Spleen (tissue), 11 donors: ENCODE measurements around the gene F13A1. TPM values are rescaled to one million over a fixed set of nuclear protein-coding genes. Genes with fewer than 3 reads are reported as not detected.

ENCODE experiments used
- DNase-seq: peaks from one replicate; pipeline ENCODE4 v3.0.0-alpha.2; 2020
- H3K27ac ChIP-seq, 8 donors: fragments of 200-600 bp; sonication (generic) in 7 of 8; 1 replicate in 4 of 8; 2 replicates in 4 of 8; pipeline versions ENCODE4 v1.5.0 to v1.8.0; 2016 to 2021; ENCODE audit warnings: inconsistent platforms in 4 of 8, mild to moderate bottlenecking in 4 of 8, moderate library complexity in 1 of 8
- H3K27me3 ChIP-seq, 7 donors: fragments of 200-600 bp; sonication (generic) in 6 of 7; replicated peaks in 1 of 7; 1 replicate in 4 of 7; 2 replicates in 3 of 7; pipeline versions ENCODE4 v1.5.0 to v1.8.0; 2016 to 2021; ENCODE audit warnings: inconsistent platforms in 3 of 7, mild to moderate bottlenecking in 1 of 7
- H3K36me3 ChIP-seq, 6 donors: fragments of 200-600 bp; sonication (generic) in 5 of 6; 1 replicate in 4 of 6; 2 replicates in 2 of 6; pipeline versions ENCODE4 v1.5.0 to v1.8.0; 2016 to 2021; ENCODE audit warnings: inconsistent platforms in 2 of 6
- H3K4me1 ChIP-seq, 6 donors: fragments of 200-600 bp; sonication (generic) in 5 of 6; 1 replicate in 3 of 6; 2 replicates in 3 of 6; pipeline versions ENCODE4 v1.5.0 to v1.8.0; 2016 to 2021; ENCODE audit warnings: inconsistent platforms in 3 of 6
- H3K4me3 ChIP-seq, 8 donors: fragments of 200-600 bp; sonication (generic) in 7 of 8; 1 replicate in 4 of 8; 2 replicates in 4 of 8; pipeline versions ENCODE4 v1.5.0 to v1.8.0; 2016 to 2021; ENCODE audit warnings: inconsistent platforms in 4 of 8, mild to moderate bottlenecking in 4 of 8, moderate library complexity in 2 of 8
- H3K9me3 ChIP-seq, 8 donors: fragments of 200-600 bp; sonication (generic) in 7 of 8; 1 replicate in 4 of 8; 2 replicates in 4 of 8; pipeline versions ENCODE4 v1.5.0 to v1.8.0; 2016 to 2021; ENCODE audit warnings: inconsistent platforms in 4 of 8
- POLR2A ChIP-seq, 3 donors: fragments of 450-650 bp; IDR thresholded peaks; one replicate each; pipeline ENCODE4 v1.5.1; 2017; ENCODE audit warnings: antibody characterized with exemption in 3 of 3, mild to moderate bottlenecking in 1 of 3
- POLR2AphosphoS5 ChIP-seq, 3 donors: sonication (generic); formaldehyde crosslinking; IDR thresholded peaks; one replicate each; pipeline ENCODE4 v1.5.1; 2017; ENCODE audit warnings: antibody characterized with exemption in 3 of 3
- WGBS, 5 donors: extraction: QIAGEN DNeasy Blood & Tissue Kit in 3 of 5; methylation state at CpG; one replicate each; pipeline versions ENCODE4 v1.1.5 to v1.1.7; 2013 to 2018; 5-methylcytosine and 5-hydroxymethylcytosine counted together
- intact Hi-C: fragments of 100-400 bp; cut with DNase I; formaldehyde crosslinking; loops from one replicate; pipeline ENCODE4 v1.15.0; 2023; ENCODE audit warnings: low total_unique reads
- polyA plus RNA-seq, 3 donors: library from polyadenylated mRNA; stranded (reverse); fragments of 200-250 nt; gene quantifications; one replicate each; pipeline ENCODE4 v1.2.1, GENCODE V29; 2013
- total RNA-seq, 7 donors: library from RNA; depleted of rRNA in 3 of 7; stranded (reverse); fragments of >200 nt in 3 of 7; fragmentation: NEBNext Ultra II Directional in 4 of 7; extraction: Animal tissue kit (Norgen Biotek cat#: 25700) in 4 of 7; gene quantifications; one replicate each; pipeline versions ENCODE4 v1.1.0 to v1.2.1, GENCODE V29; 2016 to 2021
- TF ChIP-seq, protein P1 (sequence below), 11 experiments: fragments of 200-600 bp in 7 of 11; fragments of 450-650 bp in 4 of 11; sonication (generic) in 4 of 11; IDR thresholded peaks in 8 of 11; conservative IDR thresholded peaks in 3 of 11; 1 replicate in 7 of 11; 2 replicates in 4 of 11; pipeline versions ENCODE4 v1.4.0 to v1.8.0; 2016 to 2021; ENCODE audit warnings: antibody characterized with exemption in 11 of 11, inconsistent platforms in 4 of 11, mild to moderate bottlenecking in 1 of 11
- donor health status: healthy with polysubstance abuse.
- donor health status: DM: no; HTN: no; CAD: no; lungs with moderate emphysema.
- donor health status: DM: no; HTN: no; CAD: no.
- donor health status: Bipolar disorder and iron deficiency.
- donor health status: healthy.
- donor health status: DM: no; HTN: no; CAD: no.
- donor health status: DM: yes; HTN: yes; CAD: no.

F13A1 gene
- total and polyA plus RNA-seq, 10 donors, result 1.8 to 41.5 (median 25.9) TPM

DNA sequence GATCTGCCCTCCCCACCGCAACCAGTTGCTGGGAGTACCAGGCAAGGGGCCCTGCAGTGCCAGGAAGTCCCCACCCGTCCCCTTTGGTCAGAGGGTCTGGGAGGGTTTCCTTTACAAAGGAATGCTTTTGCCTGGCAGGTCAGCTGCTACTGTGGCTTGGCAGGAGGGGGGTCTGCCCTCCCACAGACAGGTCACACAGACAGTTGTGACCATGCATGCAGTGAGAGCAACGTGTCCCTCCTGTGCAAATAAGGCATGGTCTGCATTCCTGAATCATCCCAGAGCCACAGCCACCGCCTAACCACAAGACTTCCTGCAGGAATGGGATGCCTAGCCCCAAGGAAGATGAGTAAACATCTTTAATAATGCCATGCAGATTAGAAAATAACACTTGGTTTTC is 439 bp upstream of the F13A1 start:
- intact Hi-C loops, result no loop called here
- no peak for DNase-seq
- Histone ChIP-seq H3K27me3 (peaks cover 6 to 66% (median 17%) of the 10 kb centered on the region in 7 donors), H3K36me3 (no peaks in the 10 kb centered on the region), H3K4me1 (peaks cover 0 to 18% (median 7%) of the 10 kb centered on the region in 6 donors), H3K4me3 (no peak overlapping the region), H3K27ac (no peak overlapping the region), H3K9me3 (no peaks in the 10 kb centered on the region)
- 13 to 23% (median 17%) methylated on average over 4 of the region's 4 CpGs for WGBS, 5 donors
- TF ChIP-seq POLR2AphosphoS5 (IDR thresholded peaks at IDR 0.05), result no peak
- TF ChIP-seq, protein P1, sequence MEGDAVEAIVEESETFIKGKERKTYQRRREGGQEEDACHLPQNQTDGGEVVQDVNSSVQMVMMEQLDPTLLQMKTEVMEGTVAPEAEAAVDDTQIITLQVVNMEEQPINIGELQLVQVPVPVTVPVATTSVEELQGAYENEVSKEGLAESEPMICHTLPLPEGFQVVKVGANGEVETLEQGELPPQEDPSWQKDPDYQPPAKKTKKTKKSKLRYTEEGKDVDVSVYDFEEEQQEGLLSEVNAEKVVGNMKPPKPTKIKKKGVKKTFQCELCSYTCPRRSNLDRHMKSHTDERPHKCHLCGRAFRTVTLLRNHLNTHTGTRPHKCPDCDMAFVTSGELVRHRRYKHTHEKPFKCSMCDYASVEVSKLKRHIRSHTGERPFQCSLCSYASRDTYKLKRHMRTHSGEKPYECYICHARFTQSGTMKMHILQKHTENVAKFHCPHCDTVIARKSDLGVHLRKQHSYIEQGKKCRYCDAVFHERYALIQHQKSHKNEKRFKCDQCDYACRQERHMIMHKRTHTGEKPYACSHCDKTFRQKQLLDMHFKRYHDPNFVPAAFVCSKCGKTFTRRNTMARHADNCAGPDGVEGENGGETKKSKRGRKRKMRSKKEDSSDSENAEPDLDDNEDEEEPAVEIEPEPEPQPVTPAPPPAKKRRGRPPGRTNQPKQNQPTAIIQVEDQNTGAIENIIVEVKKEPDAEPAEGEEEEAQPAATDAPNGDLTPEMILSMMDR (IDR thresholded peaks at IDR 0.05 in 8 of 11, conservative IDR thresholded peaks at IDR 0.05 in 3 of 11), result no peak
- no peak for TF ChIP-seq POLR2A (IDR thresholded peaks at IDR 0.05)

DNA sequence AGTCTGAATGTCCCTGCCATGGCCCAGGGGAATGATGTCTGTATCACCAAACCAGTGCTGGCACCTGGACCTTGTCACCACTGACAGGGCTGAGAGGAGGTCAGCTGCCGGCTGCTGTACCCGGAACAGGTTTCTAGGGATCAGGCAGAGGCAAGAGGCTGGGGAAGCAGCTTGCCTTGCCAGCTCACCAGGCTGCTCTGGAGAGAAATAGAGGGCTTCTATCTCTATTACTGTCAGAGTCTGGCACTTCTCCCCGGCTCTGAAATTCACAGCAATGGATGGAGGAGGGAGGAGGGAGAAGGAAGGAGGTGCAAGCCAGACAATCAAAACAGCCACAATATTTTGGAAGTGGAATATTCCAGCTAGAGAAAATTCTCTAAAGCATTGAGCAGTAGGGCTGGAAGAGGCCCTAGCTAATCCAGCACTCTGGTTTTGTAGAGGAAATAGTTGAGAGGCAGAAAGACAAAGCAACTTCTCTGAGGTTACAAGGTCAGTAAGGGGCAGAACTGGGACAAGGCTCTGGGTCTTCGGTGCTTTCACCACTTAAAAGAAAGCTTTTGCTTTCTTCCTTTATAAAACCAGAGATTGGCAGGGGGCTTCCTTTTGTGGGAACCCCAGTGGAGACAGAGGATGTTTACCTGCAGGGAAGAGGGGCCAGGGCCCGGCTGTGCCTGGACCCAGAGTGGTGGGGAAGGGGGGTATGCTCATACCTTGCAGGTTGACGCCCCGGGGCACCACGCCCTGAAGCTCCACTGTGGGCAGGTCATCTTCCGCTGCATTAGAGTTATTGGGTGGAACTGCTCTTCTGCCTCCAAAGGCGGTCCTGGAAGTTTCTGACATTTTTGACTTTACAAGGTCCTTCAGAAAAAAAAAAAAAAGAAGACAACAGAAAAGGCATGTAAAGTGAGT is 2.4 kb downstream of the F13A1 start:
- 54 to 63% (median 59%) methylated on average over 10 of the region's 10 CpGs for WGBS, 5 donors
- TF ChIP-seq, protein P1 (IDR thresholded peaks at IDR 0.05 in 8 of 11, conservative IDR thresholded peaks at IDR 0.05 in 3 of 11), result no peak
- TF ChIP-seq POLR2A (IDR thresholded peaks at IDR 0.05) (no peak), POLR2AphosphoS5 (IDR thresholded peaks at IDR 0.05) (no peak)
- Histone ChIP-seq H3K9me3 (no peaks in the 10 kb centered on the region), H3K27me3 (peaks cover 6 to 81% (median 17%) of the 10 kb centered on the region in 7 donors), H3K36me3 (no peaks in the 10 kb centered on the region), H3K4me1 (peaks cover 0 to 28% (median 7%) of the 10 kb centered on the region in 6 donors), H3K4me3 (no peak overlapping the region), H3K27ac (no peak overlapping the region)
- no peak for DNase-seq
- intact Hi-C loops, result no loop called here

DNA sequence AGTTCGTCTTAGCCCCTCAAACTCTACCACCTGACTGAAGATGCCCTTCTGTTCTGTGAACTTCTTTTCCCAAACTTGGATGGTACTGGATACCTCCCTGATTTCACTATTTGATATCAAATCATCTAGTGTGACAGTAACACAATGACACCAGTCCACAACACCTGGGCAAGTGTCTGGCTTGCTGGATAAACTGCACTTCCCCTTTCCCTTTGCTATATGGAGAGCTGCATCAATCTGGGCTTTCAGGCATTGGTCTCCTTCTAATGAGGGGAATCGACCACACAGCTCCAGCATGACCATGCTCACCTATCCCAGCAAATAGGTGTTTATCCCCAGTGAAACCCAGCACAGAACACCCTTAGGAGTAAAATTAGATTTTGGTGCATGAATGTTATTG is 3.1 kb downstream of the F13A1 start:
- no peak for TF ChIP-seq POLR2AphosphoS5 (IDR thresholded peaks at IDR 0.05)
- no peak for TF ChIP-seq POLR2A (IDR thresholded peaks at IDR 0.05)
- TF ChIP-seq, protein P1 (IDR thresholded peaks at IDR 0.05 in 8 of 11, conservative IDR thresholded peaks at IDR 0.05 in 3 of 11), result no peak
- H3K27me3 ChIP-seq, result peaks cover 6 to 79% (median 17%) of the 10 kb centered on the region in 7 donors
- 67 to 84% (median 70%) methylated on average over 2 of the region's 2 CpGs for WGBS, 5 donors
- no peaks in the 10 kb centered on the region for H3K36me3 ChIP-seq
- no peak overlapping the region for H3K27ac ChIP-seq
- H3K9me3 ChIP-seq, result no peaks in the 10 kb centered on the region
- H3K4me3 ChIP-seq, result no peak overlapping the region
- intact Hi-C loops, result no loop called here
- DNase-seq, result no peak
- peaks cover 0 to 29% (median 7%) of the 10 kb centered on the region in 6 donors for H3K4me1 ChIP-seq

DNA sequence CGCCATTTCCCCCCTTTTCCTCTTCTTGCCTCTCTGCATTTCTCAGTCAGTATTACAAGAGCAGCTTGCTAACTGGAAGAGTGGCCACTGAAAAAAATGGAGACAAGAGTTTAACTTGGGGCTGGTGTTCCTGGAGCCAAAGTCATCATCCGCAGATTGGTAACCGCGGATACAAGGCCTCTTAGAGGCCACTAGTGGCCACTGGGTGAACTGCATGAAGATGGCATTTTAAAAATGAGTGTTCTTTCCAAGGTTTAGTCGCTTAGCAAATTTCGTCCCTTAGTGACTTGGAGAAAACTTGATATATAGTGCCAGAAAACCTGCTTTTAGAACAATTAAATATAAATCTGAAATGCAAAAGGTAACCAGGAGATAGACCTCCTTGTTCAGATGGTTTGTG is 4.8 kb downstream of the F13A1 start:
- Histone ChIP-seq H3K27me3 (peaks cover 4 to 71% (median 12%) of the 10 kb centered on the region in 7 donors), H3K4me3 (no peak overlapping the region), H3K9me3 (no peaks in the 10 kb centered on the region), H3K36me3 (no peaks in the 10 kb centered on the region), H3K4me1 (peaks cover 0 to 26% (median 6%) of the 10 kb centered on the region in 6 donors), H3K27ac (no peak overlapping the region)
- no peak for TF ChIP-seq POLR2A (IDR thresholded peaks at IDR 0.05)
- TF ChIP-seq, protein P1 (IDR thresholded peaks at IDR 0.05 in 8 of 11, conservative IDR thresholded peaks at IDR 0.05 in 3 of 11), result peak; percentile 64 to 81 (median 77)
- no peak for DNase-seq
- intact Hi-C loops, result no loop called here
- 21 to 38% (median 30%) methylated on average over 6 of the region's 6 CpGs for WGBS, 5 donors
